Activated CD4-positive, alpha-beta T cell treated with anti-CD3 and anti-CD28 coated beads, Interleukin-2, amount 10 ng/mL, durations not matched to agents 7 days and 5 days (primary cell): ENCODE results near the gene UQCC5. TPM values are rescaled to one million over a fixed set of nuclear protein-coding genes. Genes with fewer than 3 reads are reported as not detected.

ENCODE experiments used
- CTCF ChIA-PET: fragments of 350-600 bp; sonication (Branson Sonifier 250); formaldehyde crosslinking; loops from one replicate; lab custom pipeline; 2021; ENCODE audit warnings: antibody characterized with exemption; lab: Charles Lee
- POLR2A ChIA-PET: fragments of 350-600 bp; sonication (Branson Sonifier 250); formaldehyde crosslinking; loops from one replicate; lab custom pipeline; 2021; ENCODE audit warnings: antibody characterized with exemption; lab: Charles Lee
- DNase-seq: peaks from one replicate; pipeline ENCODE4 v3.0.0-alpha.2; 2020
- H3K27ac Mint-ChIP-seq: one replicate; pipeline ENCODE4 v1.8.0; 2021; ENCODE audit warnings: mild to moderate bottlenecking, moderate library complexity, mixed read lengths
- H3K27me3 Mint-ChIP-seq: one replicate; pipeline ENCODE4 v1.8.0; 2021; ENCODE audit warnings: mixed read lengths
- H3K36me3 Mint-ChIP-seq: one replicate; pipeline ENCODE4 v1.8.0; 2021; ENCODE audit warnings: low read depth, mixed read lengths
- H3K4me1 Mint-ChIP-seq: one replicate; pipeline ENCODE4 v1.8.0; 2021; ENCODE audit warnings: mixed read lengths
- H3K4me3 Mint-ChIP-seq: one replicate; pipeline ENCODE4 v1.8.0; 2021; ENCODE audit warnings: mild to moderate bottlenecking, moderate library complexity, mixed read lengths
- H3K9me3 Mint-ChIP-seq: one replicate; pipeline ENCODE4 v1.8.0; 2021; ENCODE audit warnings: mixed read lengths
- total RNA-seq, 2 experiments: library from RNA; stranded (reverse); gene quantifications; one replicate each; pipeline ENCODE4 v1.2.3, GENCODE V29; 2021

The UQCC5 gene
- 10 to 100 TPM in 1 of 2 experiments, 1 to 10 TPM in 1; 8.5 to 11.7 TPM for total RNA-seq

DNA sequence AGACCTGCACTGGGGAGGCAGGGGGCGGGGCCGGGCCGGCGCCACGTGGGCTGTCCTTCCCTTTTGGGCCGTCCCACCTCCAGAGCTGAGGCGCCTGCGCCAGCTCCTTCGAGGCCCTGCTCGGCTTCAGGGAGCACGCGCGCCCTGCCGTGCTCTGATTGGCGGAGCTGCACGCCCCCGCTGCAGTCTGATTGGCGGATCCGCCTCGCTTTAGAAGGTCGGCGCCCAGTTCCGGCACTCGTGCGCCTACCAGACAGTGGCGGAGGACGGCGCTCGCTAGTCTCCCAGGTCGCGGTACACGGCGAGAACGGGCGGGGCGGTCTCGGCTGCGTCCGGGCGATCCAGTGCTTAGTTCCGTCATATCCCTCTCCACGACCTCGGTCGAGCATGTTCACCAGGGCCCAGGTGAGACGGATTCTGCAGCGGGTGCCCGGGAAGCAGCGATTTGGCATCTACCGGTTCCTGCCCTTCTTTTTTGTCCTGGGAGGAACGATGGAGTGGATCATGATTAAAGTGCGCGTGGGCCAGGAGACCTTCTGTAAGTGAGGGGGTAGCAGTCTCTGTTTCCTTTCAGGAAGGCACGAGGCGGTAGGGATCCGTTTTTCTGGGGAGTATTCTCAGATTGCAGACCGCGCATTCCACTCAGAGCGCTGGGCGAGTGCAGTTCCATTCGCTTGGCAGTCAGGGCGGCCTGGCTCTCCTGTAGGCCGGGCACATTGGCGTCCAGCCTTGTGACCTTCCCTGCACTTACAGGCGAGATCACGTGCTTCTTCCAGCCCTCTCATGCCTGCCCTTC lies at the start of gene UQCC5:
TSS of gene UQCC5 (plus strand) at position 237 of the 796 bp plus-strand sequence. CDS start at position 388, 151 bp downstream.
- POLR2A ChIA-PET = interaction anchor here (0.5 to 0.6 kb wide), 2 partner anchors 34 to 742 kb away, joined by 3 to 4 read pairs; no protein-coding TSS in a partner anchor
- Mint-ChIP-seq H3K36me3 (peaks cover 31% of the 10 kb centered on the region), H3K27me3 (no peaks in the 10 kb centered on the region), H3K4me3 (peak within 1 kb of the TSS; percentile 94), H3K9me3 (no peaks in the 10 kb centered on the region), H3K27ac (peak within 1 kb of the TSS; percentile 97), H3K4me1 (peaks cover 51% of the 10 kb centered on the region)
- CTCF ChIA-PET = interaction anchor here (0.8 to 1.0 kb wide), 2 partner anchors 8 to 15 kb away, joined by 3 to 5 read pairs; no protein-coding TSS in a partner anchor
- peak; percentile 98 for DNase-seq

DNA sequence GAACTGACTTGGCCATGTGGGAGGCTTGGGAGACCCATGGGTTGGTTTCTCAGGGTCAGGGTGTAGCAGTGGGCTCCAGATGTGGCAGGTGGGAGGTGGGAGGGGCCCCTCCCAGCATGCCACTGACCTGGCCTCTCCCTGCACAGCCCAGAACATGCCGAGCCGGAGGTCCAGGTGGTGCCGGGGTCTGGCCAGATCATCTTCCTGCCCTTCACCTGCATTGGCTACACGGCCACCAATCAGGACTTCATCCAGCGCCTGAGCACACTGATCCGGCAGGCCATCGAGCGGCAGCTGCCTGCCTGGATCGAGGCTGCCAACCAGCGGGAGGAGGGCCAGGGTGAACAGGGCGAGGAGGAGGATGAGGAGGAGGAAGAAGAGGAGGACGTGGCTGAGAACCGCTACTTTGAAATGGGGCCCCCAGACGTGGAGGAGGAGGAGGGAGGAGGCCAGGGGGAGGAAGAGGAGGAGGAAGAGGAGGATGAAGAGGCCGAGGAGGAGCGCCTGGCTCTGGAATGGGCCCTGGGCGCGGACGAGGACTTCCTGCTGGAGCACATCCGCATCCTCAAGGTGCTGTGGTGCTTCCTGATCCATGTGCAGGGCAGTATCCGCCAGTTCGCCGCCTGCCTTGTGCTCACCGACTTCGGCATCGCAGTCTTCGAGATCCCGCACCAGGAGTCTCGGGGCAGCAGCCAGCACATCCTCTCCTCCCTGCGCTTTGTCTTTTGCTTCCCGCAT lies 49.2 kb upstream of the UQCC5 start:
- Mint-ChIP-seq H3K4me1 (no peaks in the 10 kb centered on the region), H3K9me3 (no peaks in the 10 kb centered on the region), H3K27ac (no peak overlapping the region), H3K27me3 (no peaks in the 10 kb centered on the region), H3K4me3 (no peak overlapping the region), H3K36me3 (peaks cover 15% of the 10 kb centered on the region)
- POLR2A ChIA-PET = no interaction called here
- CTCF ChIA-PET = interaction anchor here (0.6 kb wide), 1 partner anchor 758 kb away, joined by 3 read pairs; no protein-coding TSS in a partner anchor
- DNase-seq = no peak

- Mint-ChIP-seq H3K4me3 (no peak overlapping the region), H3K9me3 (no peaks in the 10 kb centered on the region), H3K4me1 (no peaks in the 10 kb centered on the region), H3K36me3 (peaks cover 11% of the 10 kb centered on the region), H3K27ac (no peak overlapping the region), H3K27me3 (no peaks in the 10 kb centered on the region)
- no peak for DNase-seq
- CTCF ChIA-PET = no interaction called here
- POLR2A ChIA-PET = no interaction called here
Observed at GRCh38 chr3:52487788-52488691, 48.4 kb upstream of the UQCC5 start.

GRCh38 chr3:52488746-52489145 lies 47.7 kb upstream of the UQCC5 start:
- H3K36me3 Mint-ChIP-seq = peaks cover 11% of the 10 kb centered on the region
- H3K9me3 Mint-ChIP-seq = no peaks in the 10 kb centered on the region
- ChIA-PET CTCF (interaction anchor here (1.0 to 1.2 kb wide), 2 partner anchors 18 to 38 kb away, joined by 3 read pairs; no protein-coding TSS in a partner anchor), POLR2A (no interaction called here)
- H3K4me3 Mint-ChIP-seq = no peak overlapping the region
- no peaks in the 10 kb centered on the region for H3K27me3 Mint-ChIP-seq
- DNase-seq = no peak
- H3K4me1 Mint-ChIP-seq = no peaks in the 10 kb centered on the region
- no peak overlapping the region for H3K27ac Mint-ChIP-seq

GRCh38 chr3:52489453-52489852 lies 47.0 kb upstream of the UQCC5 start:
- Mint-ChIP-seq H3K4me3 (no peak overlapping the region), H3K36me3 (peaks cover 11% of the 10 kb centered on the region), H3K9me3 (no peaks in the 10 kb centered on the region), H3K27ac (no peak overlapping the region), H3K4me1 (no peaks in the 10 kb centered on the region), H3K27me3 (no peaks in the 10 kb centered on the region)
- CTCF ChIA-PET = interaction anchor here (0.6 to 1.2 kb wide), 3 partner anchors 19 to 37 kb away, joined by 3 read pairs; no protein-coding TSS in a partner anchor
- POLR2A ChIA-PET = interaction anchor here (0.7 kb wide), 1 partner anchor 32 kb away, joined by 3 read pairs; no protein-coding TSS in a partner anchor
- no peak for DNase-seq

DNA sequence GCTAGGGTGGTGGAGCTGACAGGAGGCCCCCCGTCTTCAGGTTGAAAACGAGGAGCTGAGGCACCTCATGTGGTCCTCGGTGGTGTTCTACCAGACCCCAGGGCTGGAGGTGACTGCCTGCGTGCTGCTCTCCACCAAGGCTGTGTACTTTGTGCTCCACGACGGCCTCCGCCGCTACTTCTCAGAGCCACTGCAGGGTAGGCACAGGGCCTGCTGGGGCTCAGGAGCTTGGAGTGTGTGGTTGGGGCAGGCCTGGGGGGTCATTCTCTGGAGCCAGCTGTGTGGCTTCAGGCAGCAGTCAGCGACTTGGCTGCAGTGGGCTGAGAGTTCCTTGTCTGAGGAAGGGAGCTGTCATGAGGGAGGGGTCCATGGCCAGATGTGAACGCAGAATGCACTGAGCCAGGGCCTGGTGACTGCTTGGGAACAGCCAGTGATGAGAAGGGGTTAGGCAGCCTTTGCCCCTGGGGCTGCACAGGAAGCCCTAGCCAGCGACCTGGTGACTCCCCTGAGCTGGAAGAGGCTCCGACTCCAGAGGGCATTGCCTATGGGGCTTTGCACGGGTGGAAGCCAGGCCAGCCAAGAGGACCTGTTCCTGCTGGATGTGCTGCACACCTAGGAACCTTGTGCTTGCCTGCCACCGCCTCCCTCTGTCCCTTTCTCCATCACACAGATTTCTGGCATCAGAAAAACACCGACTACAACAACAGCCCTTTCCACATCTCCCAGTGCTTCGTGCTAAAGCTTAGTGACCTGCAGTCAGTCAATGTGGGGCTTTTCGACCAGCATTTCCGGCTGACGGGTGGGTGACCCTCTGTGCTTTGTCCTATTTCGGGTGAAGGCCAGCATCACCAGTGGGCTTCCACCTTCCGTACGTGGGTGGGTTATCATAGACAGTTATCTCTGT lies 46.1 kb upstream of the UQCC5 start:
- CTCF ChIA-PET = no interaction called here
- peaks cover 11% of the 10 kb centered on the region for H3K36me3 Mint-ChIP-seq
- H3K27ac Mint-ChIP-seq = no peak overlapping the region
- no peak overlapping the region for H3K4me3 Mint-ChIP-seq
- no peaks in the 10 kb centered on the region for H3K9me3 Mint-ChIP-seq
- DNase-seq = no peak
- no peaks in the 10 kb centered on the region for H3K27me3 Mint-ChIP-seq
- H3K4me1 Mint-ChIP-seq = no peaks in the 10 kb centered on the region
- POLR2A ChIA-PET = interaction anchor here (0.7 kb wide), 1 partner anchor 33 kb away, joined by 3 read pairs; no protein-coding TSS in a partner anchor

GRCh38 chr3:52490939-52491526 lies 45.4 kb upstream of the UQCC5 start:
- DNase-seq = no peak
- no peaks in the 10 kb centered on the region for H3K9me3 Mint-ChIP-seq
- H3K27ac Mint-ChIP-seq = no peak overlapping the region
- H3K27me3 Mint-ChIP-seq = no peaks in the 10 kb centered on the region
- H3K36me3 Mint-ChIP-seq = peaks cover 9% of the 10 kb centered on the region
- CTCF ChIA-PET = no interaction called here
- POLR2A ChIA-PET = no interaction called here
- no peak overlapping the region for H3K4me3 Mint-ChIP-seq
- no peaks in the 10 kb centered on the region for H3K4me1 Mint-ChIP-seq

- Mint-ChIP-seq H3K9me3 (no peaks in the 10 kb centered on the region), H3K27me3 (no peaks in the 10 kb centered on the region), H3K36me3 (peaks cover 9% of the 10 kb centered on the region), H3K27ac (no peak overlapping the region), H3K4me3 (no peak overlapping the region), H3K4me1 (no peaks in the 10 kb centered on the region)
- POLR2A ChIA-PET = no interaction called here
- DNase-seq = no peak
- CTCF ChIA-PET = no interaction called here
Observed at GRCh38 chr3:52492059-52492458, 44.3 kb upstream of the UQCC5 start.

DNA sequence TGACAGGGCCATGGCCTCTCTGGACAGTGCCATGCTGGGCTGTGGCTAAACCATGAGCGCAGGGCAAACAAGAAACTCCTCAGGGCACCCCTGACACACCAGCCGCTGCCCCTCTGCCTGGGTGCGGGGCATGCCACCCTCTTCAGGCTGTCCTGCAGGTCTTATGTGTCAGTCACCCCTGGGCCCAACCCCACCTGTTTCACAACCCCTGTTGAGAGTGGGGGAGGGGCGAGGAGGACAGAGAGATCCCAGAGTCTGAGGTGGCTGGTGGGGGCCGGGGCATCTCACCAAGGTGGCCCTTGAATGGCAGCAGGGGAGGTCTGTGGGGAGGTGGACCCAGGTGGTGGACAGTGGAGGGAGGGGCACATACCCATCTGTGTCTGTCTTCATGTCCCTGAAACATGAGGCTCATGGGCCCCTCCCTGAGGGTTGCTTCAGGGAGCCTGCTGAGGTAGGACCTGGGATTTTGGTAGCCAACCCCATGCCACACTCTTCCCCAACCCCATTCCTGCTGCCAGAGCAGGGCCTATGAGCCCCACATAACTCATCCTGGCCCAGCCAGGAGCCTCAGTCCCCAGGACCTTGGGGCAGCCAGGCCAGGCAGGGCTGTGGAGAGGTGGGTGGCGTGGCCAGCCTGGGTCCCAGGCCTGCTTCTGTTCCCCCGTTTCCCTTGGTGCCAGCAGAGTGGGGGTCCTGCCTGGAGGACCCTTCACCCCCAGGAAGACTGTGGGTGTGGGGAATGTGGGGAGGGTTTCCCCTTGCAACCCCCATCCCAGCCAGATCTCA lies 43.0 kb upstream of the UQCC5 start:
- Mint-ChIP-seq H3K4me1 (no peaks in the 10 kb centered on the region), H3K4me3 (no peak overlapping the region), H3K27ac (no peak overlapping the region), H3K27me3 (no peaks in the 10 kb centered on the region), H3K9me3 (no peaks in the 10 kb centered on the region), H3K36me3 (peaks cover 3% of the 10 kb centered on the region)
- ChIA-PET CTCF (no interaction called here), POLR2A (no interaction called here)
- DNase-seq = no peak

DNA sequence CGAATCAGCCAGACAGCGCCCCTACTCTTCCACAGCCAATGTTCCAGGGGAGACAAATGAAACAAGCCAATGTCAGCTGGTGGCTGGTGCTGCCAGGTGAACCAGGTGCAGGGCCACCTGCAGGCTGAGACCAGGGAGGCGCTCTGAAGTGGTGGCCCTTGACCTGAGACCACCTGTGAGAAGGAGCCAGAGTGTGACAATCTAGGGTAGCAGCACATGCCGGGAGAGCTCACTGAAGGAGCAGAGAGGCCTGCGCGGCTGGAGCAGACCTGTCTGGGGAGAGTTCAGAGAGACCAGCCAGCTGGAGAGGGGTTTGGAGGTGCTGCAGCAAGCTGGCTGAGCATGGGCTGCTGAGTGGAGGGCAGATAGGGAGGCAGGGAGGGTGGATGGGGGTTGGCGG lies 42.0 kb upstream of the UQCC5 start:
- peaks cover 1% of the 10 kb centered on the region for H3K4me1 Mint-ChIP-seq
- CTCF ChIA-PET = interaction anchor here (1.6 kb wide), 1 partner anchor 23 kb away, joined by 6 read pairs; no protein-coding TSS in a partner anchor
- POLR2A ChIA-PET = no interaction called here
- peak overlapping the region; percentile 54 for H3K27ac Mint-ChIP-seq
- no peaks in the 10 kb centered on the region for H3K9me3 Mint-ChIP-seq
- DNase-seq = no peak
- no peak overlapping the region for H3K4me3 Mint-ChIP-seq
- H3K27me3 Mint-ChIP-seq = no peaks in the 10 kb centered on the region
- H3K36me3 Mint-ChIP-seq = no peaks in the 10 kb centered on the region
